Renal cortex interstitium (tissue), 11 donors: ENCODE data around the gene NCKAP5. TPM values are rescaled to one million over a fixed set of nuclear protein-coding genes. Genes with fewer than 3 reads are reported as not detected.
"Not testable (repeated sequence)": the region's sequence is repeated elsewhere in the genome, so short reads cannot be mapped to it uniquely, and the experiment has no call there.

Source experiments
- DNase-seq, 11 donors: peaks; one replicate each; pipeline ENCODE4 v3.0.0-alpha.2; 2013; ENCODE audit warnings: low read depth in 9 of 11, low spot score in 4 of 11; ENCODE audit errors: extremely low read depth in 1 of 11
- polyA plus RNA-seq, 3 donors: library from polyadenylated mRNA; unstranded; fragments of 120-200 nt; gene quantifications; one replicate each; pipeline ENCODE4 v1.2.1, GENCODE V29; 2013; ENCODE audit not compliant: insufficient read length in 3 of 3

Gene NCKAP5
- polyA plus RNA-seq, 3 donors: 7.3 to 9.2 (median 7.7) TPM

- no peak for DNase-seq
Measured at GRCh38 chr2:133484106-133484505, 84.2 kb downstream of the NCKAP5 start.

GRCh38 chr2:133483181-133483580, 85.1 kb downstream of the NCKAP5 start:
- DNase-seq: no peak

DNA sequence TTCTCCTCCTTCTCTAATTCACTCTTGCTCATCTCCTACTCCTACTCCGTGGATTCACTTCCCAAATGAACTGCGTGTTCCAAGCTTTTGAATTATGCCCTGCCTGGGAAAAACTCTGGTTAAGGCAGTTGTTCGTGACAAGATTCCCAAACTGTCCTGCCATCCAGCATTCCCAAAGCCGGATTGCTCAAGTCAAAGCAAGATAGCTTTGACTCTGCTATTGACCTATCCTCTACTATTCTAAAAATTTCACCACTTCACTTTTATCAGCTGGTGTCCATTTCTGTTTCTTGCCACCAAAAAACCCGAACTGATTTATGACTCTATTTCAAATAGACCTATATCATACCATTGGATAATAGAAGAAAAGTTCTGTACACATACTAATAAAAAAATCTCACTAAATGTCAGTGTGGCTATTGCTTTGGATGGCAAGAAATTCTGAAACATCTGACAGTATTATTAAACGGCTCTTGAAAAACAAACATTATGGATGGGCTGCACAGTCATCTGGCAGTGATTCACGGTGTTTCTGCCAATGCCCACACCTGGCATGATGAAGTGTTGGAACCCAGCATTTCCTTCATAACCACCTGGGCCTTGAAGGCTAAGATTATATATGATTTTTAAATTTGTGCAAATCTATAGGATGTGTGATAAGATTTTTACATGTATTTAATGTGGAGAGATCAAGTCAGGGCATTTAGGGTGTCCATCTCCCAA, 87.4 kb downstream of the NCKAP5 start:
- DNase-seq: no peak

DNA sequence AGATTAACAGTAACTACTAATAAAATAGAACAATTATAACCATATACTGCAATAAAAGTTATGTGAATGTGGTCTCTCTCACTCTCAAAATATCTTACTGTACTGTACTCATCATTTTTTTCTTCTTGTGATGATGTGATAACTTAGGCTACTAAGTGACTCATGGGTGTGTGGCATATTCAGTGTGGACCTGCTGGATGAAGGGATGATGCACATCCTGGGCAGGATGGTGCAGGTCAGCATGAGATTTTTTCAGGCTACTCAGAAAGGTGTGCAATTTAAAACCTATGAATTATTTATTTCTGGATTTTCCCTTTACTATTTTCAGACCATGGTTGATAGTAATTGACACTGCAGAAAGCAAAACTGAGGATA, 90.7 kb downstream of the NCKAP5 start:
- no peak for DNase-seq

GRCh38 chr2:133476931-133477615, 91.2 kb downstream of the NCKAP5 start:
- no peak for DNase-seq

DNA sequence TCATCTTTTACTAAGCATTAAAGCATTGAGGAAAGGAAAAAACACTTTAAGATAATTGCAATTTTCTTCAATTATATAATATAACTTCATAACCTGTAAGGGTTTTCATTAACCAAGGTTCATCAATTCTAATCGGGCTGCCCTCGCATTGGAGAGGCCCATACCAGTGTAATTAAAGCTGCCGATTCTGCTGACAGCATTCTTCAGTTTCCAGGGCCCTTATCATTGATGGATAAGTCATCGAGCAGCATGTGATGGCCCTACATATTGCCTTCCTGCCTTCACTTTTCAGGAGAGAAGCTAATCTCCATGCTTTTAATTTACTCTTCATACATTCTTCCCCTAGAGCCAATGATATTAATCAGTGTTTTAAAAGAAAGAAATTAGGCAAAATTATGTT, 92.0 kb downstream of the NCKAP5 start:
- DNase-seq: no peak

GRCh38 chr2:133475610-133476009, 92.7 kb downstream of the NCKAP5 start:
- no peak for DNase-seq

- not testable (repeated sequence) for DNase-seq
Measured at GRCh38 chr2:133470446-133470845, 97.8 kb downstream of the NCKAP5 start.

- no peak for DNase-seq
Measured at GRCh38 chr2:133462811-133463210, 105.5 kb downstream of the NCKAP5 start.

GRCh38 chr2:133461484-133461883, 106.8 kb downstream of the NCKAP5 start:
- no peak for DNase-seq

DNA sequence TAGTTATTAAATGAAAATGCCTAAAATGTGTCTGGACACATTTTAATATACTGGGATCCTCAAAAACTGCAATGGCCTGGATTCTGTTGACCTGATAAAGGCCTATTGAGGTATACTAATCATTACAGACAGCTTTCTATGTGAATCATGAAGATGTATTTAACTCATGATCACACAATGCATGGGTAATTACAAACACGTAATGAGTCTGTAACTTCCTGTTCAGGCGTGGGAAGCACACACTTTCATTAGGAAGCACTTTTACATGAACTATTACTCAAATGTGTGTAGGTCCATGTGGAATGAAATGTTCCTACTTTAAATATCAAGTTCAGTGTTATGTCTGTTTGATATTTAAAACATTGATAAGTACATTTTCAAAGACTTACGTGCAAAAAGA, 108.7 kb downstream of the NCKAP5 start:
- DNase-seq: no peak

DNA sequence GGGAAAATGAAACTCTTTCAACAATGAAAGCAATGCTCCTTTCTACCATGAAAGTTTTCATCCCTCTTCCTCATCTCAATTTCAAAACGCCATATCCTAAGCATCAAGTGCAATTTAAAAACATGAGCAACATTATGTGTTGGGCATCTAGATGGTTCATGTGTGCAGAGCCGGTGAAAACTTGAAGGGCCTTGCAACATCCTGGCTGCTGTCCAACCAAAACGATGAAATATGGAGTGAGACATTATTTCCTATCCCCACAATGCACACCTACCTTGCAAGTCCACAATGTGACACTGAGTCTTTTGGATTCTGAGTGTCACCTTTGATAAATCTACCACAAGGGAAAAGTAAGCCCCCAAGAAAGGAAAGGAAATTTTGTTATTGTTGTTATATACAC, 110.0 kb downstream of the NCKAP5 start:
- no peak for DNase-seq

DNA sequence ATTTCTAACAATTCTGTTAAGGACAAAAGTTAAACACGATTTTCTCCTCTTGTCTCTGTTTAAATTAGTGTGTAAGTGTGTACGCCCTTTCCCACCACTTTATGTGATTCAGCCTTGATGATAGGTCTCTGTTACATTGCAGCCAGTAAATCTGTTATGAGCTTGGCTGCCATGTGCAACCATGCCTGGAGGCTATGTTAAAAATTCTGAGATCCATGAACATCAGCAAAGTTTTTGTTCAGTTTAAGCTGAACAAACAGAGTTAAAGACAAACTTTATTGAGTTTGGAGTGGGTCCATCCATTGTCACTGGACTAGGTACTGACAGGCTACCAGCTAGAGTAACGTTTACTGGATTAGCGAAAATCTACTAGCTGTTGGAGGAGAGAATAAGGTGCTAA, 110.4 kb downstream of the NCKAP5 start:
- DNase-seq: no peak

- DNase-seq: no peak
Measured at GRCh38 chr2:133456971-133457370, 111.3 kb downstream of the NCKAP5 start.

DNA sequence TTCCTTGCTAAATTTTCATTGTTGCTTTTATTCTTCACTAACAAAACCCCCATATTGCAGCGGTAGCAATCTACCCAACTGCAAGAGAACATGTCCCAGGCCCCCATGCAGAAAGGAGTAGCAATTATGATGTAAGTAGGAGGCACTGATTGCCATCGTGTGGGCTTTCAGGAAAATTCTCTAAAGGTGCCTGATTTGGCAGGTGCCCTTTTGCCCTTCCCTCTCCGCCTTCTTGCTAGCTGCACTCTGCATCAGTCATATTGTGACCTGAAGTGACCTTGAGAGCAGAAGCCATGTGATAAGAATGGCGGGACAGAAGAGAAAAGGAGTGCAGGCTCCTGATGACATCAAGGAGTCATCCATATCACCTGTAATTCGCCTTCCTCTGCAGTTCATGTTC, 112.1 kb downstream of the NCKAP5 start:
- no peak for DNase-seq

- DNase-seq: no peak
Measured at GRCh38 chr2:133453032-133453431, 115.2 kb downstream of the NCKAP5 start.

DNA sequence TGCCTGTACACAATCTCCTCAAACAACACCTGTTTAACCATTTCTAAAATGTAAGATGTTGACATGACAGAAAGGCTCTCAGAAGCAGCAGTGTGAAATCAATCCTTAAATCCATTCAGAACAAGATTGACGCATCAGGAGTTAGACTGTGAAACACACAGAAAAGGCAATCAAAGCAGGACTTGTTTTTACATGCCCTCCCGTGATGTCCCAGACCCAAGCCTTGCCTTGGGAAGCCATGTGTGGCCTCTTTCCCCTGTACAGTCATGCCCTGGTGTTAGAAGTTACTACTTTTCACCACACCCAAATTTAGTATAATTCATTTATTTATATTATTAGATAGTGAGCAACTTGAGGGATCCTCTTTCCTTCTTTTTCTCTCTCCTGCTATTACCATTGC, 115.7 kb downstream of the NCKAP5 start:
- DNase-seq: no peak

DNA sequence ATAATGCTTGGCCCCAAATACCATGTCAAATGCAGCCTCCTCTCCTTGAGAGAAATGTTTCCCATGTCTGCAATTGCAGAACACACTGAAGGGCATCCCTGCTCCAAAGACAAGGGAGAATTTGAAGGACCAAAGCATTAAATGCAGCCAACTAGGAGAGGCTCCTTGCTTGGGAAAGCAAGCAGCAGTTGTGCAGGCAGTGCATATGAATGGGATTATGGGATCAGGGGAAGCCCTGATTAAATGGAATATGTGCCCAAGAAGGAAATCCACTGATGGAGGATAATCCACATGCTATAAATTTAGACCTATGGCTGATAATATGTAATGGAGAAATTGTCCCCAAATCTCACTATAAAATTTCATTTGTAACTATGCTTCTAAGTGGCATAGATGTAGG, 116.1 kb downstream of the NCKAP5 start:
- no peak for DNase-seq

- no peak for DNase-seq
Measured at GRCh38 chr2:133448195-133448594, 120.1 kb downstream of the NCKAP5 start.

DNA sequence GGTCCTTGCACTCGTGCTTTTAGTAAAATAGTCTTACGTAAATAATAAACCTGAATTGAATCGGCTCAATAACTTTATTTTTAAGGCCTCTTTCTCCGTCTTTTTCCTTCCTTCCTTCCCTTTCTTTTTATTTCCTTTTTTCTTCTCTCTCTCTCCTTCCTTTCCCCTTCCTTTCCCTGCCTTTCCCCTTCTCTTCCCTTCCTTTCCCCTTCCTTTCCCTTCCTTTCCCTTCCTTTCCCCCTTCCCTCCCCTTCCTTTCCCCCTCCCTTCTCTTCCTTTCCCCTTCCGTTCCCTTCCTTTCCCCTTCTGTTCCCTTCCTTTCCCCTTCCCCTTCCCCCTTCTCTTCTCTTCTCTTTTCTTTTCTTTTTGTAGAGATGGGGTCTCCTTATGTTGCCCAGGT, 121.0 kb downstream of the NCKAP5 start:
- no peak for DNase-seq

GRCh38 chr2:133444465-133444864, 123.8 kb downstream of the NCKAP5 start:
- no peak for DNase-seq
